Right renal pelvis (tissue), 4 donors: ENCODE results near the gene DYRK2. TPM values are rescaled to one million over a fixed set of nuclear protein-coding genes. Genes with fewer than 3 reads are reported as not detected.
A peak's percentile ranks its signal among the peaks of the same experiment; 100 is the strongest.

Source experiments
- DNase-seq, 4 donors: peaks; one replicate each; pipeline ENCODE4 v3.0.0-alpha.2; 2013; ENCODE audit warnings: low read depth in 4 of 4, low spot score in 3 of 4, missing footprints in 1 of 4
- polyA plus RNA-seq, 4 donors: library from polyadenylated mRNA; unstranded; fragments of 120-200 nt; gene quantifications; one replicate each; pipeline ENCODE4 v1.2.1, GENCODE V29; 2013; ENCODE audit not compliant: insufficient read length in 4 of 4

Gene DYRK2
- 10 to 100 TPM; 25.9 to 29.1 (median 26.8) TPM for polyA plus RNA-seq

DNA sequence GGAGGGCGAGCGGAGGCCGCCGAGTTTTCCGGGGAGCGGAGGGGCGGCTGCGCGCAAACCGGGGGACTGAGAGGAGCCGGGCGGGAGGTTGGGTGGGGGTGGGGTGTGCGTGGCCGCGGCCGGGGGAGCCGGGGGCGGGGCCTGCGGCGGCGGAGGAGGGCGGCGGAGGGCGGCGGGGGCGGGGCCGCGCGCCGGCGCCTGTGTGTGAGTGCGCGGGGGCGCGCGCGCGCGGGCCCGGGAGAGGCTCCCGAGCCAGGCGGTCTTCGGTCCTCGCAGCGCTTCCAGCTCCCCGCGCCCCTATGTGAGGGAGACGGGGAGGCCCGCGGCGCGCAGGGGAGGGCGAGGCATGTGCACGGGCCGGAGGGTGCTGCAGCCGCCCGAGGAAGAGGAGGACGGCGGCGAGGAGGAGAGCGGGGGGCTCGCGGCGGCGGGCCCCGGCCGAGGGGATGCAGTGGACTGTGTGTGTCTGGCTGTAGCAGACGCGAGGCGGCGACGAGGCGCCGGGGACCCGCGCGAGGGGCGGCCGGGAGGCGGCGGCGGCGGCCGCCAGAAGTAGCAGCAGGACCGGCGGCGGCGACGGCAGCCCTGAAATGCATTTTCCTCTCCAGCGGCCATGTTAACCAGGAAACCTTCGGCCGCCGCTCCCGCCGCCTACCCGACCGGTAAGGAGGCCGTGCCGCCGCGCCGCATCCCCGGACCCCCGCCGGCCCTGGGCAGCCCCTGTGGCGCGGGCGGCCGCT lies at the start of gene DYRK2:
TSS of gene DYRK2 (plus strand) at position 225 of the 740 bp plus-strand sequence. CDS start at position 614, 389 bp downstream.
- peak; percentile 72 to 79 (median 76) for DNase-seq

DNA sequence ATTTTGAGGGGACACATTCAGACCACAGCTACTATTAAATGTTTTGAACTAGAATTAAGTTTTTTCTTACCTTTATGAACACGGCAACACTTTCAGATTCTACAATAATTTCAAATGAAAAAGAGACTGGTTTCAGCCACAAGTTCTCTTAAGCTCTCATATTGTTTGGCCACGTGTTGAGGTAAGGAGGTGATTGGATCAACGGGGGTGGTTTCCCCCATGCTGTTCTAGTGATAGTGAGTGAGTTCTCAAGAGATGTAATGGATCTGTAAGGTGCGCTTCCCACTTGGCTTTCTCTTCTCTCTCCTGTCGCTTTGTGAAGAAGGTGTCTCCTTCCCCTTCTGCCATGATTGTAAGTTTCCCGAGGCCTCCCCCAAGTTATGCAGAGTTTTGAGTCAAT lies 48.9 kb upstream of the DYRK2 start:
- DNase-seq = no peak

DNA sequence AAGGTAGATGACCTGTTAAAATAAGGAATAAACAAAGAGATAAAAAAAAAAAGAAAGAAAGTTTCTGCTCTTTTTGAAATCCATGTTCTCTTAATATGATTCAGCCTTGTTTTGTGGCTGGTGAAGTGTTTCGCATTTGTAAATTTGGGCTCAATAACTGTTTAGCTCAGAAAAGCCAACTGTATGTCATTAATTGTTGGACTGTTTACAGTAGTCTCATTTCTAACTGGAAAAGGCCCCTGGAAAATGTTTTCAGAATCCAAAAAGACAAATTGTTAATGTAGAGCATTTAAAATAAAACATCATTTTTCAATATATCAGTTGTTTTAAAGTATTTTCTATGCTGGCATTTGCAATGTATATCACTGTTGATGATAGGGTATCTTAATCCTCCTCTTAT lies 47.4 kb upstream of the DYRK2 start:
- no peak for DNase-seq

DNA sequence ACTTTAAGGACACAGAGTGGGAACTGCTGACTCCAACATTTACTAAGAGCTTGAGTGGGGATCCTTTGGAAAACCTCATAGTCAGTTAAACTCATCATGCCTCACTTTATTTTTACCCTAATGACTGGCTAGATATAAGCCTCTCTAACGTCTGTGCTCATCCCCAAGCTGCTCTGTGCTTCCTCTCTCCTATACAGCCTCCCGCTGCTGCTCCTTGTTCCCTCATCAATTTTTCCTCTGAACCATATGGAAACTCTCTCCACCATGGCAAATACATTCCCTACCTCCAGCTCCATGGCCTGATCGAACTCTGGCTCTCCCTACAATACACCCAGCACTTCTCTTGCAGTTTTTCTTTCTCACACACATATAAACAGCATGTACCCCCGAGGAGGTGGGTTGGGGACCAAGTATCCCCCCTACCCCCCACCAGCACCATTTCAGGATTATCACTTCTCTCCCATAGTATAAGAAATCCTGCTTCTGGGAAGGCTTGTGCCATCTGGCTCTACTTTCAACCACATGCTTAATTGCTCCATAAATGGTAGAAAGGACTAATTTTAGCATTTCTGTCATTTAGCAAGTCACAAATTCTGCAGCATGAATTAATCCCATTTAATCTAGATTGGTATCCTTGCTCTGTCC lies 39.2 kb upstream of the DYRK2 start:
- DNase-seq = no peak

DNA sequence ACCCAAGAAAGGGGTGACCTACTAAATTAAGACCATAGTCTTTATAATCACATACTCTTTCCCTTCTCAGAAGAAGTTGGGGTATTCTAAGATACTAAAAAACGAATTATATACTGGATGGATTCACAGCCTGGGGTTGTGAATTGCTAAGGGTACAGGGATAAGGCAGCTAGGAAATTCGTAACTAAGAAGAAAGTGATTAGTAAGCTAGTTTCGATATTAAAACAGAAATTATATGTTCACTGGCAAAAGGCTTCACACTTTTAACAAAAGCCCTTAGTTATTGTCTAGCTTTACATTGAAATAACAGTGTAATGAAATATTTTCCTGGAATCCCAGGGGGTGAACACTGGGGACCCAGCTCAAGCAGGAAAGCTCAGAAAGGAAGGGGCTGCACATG lies 35.5 kb upstream of the DYRK2 start:
- no peak for DNase-seq

DNA sequence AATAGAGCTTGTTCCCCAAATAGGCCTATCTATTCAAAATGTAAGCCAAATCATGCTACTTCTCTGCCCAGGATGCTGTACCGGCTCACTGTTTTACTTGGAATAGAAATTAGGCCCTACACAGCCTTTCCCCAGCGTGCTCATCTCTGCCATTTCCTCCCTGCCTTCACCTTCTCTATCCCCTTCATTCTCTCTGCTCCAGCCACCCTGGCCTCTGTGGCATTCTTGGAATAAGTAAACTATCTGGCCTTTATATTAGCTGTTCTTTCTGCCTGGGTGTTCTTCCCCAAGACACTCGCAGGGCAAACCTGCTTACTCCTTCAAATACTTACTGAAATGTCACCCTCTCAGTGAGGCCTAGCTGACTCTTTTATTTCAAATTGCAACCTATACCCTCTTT lies 30.9 kb upstream of the DYRK2 start:
- no peak for DNase-seq

DNA sequence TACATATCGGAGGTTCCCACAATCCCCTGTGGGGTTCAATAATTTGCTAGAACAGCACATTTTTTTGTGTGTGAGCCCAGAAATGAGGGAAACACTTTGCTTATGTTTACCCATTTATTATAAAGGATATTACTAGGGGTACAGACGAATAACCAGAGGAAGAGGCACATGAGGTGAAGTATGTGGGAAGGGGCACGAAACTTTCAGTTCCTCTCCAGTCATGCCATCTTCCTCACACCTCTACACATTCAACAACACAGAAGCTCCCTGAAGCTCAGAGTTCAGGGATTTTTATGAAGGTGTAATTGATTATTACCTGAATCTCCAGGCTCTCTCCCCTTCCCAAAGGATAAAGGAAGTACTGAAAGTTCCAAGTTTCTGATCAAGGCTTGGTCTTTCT lies 30.2 kb upstream of the DYRK2 start:
- DNase-seq = no peak

DNA sequence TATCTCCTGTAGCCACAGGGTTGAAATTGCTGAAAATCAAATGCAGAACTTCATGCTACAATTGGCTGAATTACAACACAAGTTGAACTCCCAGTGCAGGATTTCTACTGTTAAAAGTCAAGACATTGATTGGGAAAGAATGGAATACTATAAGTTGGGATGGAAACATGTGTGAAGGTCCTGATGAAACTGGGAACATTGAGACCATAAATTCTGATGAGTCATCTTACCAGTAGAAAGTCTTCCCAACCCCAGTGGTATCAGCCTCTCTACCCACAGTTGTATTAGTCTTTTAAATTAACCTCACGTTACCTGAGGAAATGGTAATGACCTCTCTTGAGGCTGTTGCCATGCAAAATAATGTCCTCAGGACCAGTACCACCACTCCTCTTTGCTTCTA lies 27.4 kb upstream of the DYRK2 start:
- DNase-seq = no peak

DNA sequence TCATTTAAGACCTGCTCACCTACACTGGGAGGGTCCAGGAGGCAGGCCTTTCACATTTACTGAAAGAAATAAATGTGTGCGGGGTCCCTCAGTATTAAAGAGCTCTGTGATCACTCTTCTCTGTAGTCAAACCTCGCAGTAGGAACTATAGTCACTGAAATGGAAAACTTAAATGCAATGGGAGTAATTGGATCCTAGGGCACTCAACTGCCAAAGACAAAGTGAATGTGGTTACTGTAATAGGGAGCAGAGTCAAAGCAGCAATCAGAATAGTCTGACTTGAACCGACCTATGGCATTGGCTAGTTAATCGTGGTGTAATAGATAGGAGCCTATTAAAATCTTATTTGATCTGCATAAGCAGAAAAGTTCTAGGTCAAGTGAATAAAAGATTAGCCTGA lies 26.6 kb upstream of the DYRK2 start:
- DNase-seq = no peak

DNA sequence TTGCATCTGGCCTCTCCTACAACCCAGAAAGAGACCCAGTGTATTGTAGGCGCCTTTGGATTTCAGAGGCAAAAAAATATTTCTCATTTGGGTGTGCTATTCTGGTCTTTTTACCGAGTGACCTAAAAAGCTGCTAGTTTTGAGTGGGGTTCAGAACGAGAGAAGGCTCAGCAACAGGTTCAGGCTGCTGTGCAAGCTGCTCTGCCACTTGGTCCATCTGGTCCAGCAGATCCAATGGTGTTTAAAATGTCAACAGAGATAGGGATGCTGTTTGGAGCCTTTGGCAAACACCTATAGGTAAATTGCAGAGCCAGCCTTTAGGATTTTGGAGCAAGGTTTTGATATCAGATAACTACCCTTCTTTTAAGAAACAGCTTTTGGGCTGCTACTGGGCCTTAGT lies 25.3 kb upstream of the DYRK2 start:
- no peak for DNase-seq

DNA sequence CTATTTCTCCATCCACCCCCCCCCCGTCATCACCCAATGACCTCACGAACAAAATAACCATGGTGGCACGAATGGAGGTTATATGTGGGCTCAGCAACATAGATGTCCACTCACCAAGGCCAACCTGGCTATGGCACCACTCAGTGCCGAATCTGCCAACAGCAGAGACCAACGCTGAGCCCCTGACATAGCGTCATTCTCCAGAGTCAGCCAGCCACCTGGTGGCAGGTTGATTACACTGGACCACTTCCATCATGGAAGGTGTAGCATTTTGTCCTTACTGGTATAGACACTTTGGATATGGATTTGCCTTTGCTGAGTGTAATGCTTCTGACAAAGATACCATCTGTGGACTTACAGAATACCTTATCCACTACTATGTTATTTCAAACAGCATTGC lies 24.2 kb upstream of the DYRK2 start:
- DNase-seq = no peak

DNA sequence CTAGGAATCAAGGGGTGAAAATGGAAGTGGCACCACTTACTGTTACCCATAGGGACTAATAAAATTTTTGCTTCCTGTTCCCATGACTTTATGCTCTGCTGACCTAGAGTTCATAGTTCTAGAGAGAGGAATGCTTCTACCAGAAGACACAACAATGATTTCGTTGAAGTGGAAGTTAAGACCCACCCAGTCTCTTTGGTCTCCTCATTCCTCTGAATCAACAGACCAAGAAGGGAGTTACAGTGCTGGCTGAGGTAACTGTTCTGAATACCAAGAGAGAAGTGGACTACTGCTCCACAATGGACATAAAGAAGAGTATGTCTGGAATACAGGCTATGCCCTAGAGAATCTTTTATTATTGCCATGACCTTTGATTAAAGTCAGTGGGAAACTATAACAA lies 23.5 kb upstream of the DYRK2 start:
- peak in 1 of 4 donors; percentile 25 for DNase-seq

DNA sequence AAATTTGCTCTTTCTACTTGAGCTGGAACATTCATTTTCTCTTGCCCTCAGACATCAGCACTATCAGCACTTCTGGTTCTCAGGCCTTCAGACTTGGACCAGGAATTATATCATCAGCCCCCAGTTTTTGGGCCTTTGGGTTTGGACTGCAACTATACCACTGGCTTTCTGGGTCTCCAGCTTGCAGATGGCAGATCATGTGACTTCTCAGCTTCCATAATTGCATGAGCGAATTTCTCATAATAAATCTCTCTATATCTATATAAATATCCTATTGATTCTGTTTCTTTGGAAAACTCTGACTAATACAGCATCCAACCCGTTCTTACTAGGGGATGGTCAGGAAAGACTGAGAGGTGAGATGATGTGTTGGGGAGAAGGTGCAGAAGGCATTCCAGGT lies 22.4 kb upstream of the DYRK2 start:
- no peak for DNase-seq

DNA sequence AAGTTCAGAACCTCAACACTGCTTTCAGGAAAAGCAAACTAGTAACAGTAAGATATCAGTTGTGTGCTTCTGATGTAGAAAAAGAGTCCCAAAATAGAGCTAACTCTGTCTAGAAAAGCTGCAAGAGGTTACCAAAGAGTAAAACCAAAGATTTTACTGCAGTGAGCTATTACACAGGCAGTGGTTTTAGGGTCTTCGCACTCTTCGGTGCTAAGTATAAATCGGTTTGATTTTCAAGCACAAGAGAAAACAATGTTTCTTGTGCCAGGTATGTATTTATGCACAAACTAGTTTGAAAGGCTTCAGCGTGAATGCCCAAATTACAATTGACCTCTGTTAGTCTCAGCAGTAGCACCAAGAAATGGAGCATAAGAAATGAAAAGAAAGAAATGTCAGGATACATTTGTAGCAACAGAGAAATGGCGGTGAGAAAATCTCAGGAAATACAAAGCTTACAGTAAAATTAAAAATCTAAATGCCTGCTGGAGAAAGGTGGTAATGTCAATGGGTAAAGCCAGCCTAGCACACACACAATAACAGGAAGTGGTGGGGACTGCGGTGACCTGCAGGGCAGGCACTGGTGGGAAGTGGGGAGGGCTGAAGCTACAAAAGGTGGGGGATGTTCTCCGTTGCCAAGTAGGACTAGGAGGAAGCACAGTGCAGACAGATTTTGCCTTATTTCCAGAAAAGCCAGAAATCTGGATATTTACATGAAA lies 18.0 kb upstream of the DYRK2 start:
- DNase-seq = no peak

DNA sequence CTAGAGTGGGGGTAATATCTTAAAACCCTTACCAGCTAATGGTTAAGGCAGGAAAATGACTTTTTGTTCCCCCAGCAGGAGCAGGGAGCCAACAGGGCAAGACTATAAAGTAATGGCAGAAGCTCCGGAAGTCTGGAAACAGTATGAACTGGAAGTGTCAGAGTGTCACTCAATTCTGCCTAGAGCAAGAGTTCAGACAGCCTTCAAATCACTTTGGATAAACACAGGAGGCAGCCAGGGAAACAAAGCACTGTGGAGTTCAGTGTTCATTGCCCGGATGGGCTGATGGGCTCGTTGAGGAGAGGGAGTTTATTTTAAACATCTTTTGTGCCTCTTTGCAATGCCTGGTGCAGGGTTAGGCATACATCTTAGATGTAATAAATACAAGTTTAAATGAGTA lies 16.5 kb upstream of the DYRK2 start:
- no peak for DNase-seq

DNA sequence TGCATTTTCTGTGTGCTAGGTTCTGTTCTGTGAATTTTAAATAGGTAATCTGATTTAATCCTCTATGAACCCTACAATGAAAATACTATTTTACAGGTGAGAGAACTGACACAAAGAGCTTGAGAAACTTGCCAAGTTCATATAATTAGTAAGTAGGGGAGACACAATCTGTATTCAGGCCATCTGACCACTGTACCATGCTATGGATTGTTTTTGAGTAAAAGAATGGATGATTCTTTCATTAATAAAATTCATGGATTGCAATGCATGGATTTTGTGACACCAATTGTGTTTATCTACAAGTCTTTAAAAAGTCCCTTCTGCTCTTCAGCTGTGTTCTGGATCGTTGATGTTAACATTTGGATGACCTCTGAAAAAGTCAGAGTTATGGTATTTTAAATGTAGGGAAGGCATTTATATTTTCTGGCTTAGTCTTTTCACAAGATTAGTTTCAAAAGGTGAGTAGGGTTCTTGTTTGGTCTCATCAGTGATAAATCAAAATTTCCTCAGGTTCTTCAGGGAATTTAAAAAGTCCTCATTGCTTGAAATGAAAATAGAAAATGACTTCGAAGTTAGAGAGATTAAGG lies 15.4 kb upstream of the DYRK2 start:
- DNase-seq = no peak

DNA sequence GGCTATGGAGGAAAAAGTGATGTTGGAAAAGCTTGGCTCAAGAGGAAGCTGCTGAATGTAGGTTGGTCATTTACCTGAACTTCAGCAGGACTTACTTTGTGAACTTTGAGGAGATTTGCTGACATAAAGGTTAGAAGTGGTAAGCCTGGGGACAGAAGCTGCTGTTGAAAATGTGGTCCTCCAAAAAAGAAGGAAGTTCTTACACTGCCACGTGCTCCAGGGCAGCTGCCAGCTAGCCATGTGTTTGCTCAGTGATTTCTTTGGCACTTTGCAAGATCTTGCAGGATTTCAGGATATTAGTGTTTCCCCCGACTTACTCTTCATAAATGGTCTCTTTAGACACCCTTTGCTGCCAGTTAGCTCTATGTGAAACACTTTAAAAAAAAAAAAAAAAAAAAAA lies 14.8 kb upstream of the DYRK2 start:
- no peak for DNase-seq

DNA sequence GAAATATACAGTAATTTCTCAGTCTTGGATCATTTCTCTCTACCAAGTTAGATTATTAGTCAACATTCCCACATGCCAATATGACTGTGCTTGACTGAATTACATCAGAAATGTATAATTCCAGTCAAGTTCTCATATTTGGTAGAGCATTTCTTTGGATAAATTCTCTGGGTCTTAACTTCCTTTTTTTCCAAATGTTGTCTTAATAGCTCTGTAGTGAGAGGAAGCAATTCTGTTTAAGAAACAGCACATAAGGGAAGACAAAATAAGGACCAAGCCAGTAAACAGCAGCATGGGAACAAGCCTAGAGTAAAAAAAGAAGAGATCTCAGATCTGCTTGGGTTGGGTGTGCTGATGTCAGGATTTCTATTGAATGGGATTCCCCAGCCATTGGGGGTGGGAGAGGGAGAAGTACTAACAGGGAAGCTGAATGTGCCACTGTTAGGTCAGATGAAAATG lies 14.2 kb upstream of the DYRK2 start:
- no peak for DNase-seq

DNA sequence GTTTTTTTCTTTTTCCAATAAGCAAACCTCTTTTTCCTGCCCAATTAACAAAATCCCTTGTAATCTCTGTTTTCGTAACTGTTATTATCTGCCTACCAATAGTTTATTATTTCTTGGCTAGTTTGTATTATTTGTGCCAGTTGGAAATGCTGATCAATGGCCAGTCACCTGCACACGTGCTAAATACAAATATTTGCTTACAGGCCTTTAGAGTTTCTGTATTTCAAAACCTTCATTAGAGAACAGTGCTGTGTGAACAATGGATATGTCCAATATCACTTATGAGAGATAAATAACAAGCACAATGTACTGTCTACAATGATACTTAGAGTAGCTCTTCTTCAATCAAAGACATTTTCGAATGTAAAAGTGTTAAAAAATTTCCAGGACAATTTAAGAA lies 10.8 kb upstream of the DYRK2 start:
- DNase-seq = no peak

DNA sequence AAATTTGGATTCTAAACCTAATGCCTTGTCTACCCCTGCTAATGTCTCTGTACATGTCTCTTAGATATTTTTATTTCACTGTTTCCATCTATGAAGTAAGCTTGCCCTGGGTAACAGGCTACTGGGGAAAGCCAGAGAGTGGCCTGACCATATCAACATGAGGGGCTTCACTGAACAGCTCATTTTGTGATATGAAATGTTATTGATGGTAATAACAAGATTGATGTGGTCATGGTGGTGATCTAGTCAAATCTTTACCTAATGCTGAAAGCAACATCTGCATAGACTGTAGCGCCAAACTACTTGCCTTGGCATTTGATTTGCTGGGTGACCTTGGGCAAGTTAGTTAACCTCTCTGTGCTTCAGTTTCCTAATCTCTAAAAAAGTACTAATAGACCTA lies 9.9 kb upstream of the DYRK2 start:
- DNase-seq = no peak

DNA sequence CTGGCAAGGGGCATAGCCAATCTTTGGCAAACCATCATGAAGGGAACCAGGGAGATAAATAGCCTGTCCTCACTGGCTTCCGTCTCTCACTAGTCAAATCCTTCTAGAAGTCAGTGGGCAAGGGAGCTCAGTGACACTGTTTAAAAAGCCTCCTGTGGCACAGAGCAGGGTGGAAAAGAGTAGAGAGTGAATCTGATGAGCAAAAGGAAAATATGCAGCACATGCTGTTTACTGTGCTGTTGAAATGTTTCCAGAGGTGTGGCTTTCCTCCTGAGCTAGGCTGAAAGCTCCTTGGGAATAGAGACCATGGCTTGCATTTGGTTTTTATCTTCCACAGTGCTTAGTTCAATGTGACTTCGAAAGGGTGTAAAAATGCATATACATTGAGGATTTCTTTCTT lies 7.7 kb upstream of the DYRK2 start:
- no peak for DNase-seq
